Ovary (tissue), 9 donors: ENCODE results near the gene REEP3. TPM values are rescaled to one million over a fixed set of nuclear protein-coding genes. Genes with fewer than 3 reads are reported as not detected.

Source experiments
- DNase-seq, 5 donors: peaks; one replicate each; pipeline ENCODE4 v3.0.0-alpha.2; 2019 to 2020
- H3K27ac ChIP-seq, 2 donors: fragments of 200-600 bp; one replicate each; pipeline versions ENCODE4 v1.5.1 to v1.8.0; 2019 to 2022
- H3K27me3 ChIP-seq: fragments of 200-600 bp; one replicate; pipeline ENCODE4 v1.8.0; 2022
- H3K36me3 ChIP-seq: fragments of 200-600 bp; sonication (generic); one replicate; pipeline ENCODE4 v1.5.1; 2019
- H3K4me1 ChIP-seq: one replicate; pipeline ENCODE4 v1.8.1; 2013; ENCODE audit warnings: mild to moderate bottlenecking, moderate library complexity; ENCODE audit not compliant: insufficient read depth
- H3K4me3 ChIP-seq: fragments of 200-600 bp; sonication (generic); one replicate; pipeline ENCODE4 v1.5.1; 2017
- H3K9me3 ChIP-seq, 2 donors: fragments of 200-600 bp in 1 of 2; sonication (generic) in 1 of 2; one replicate each; pipeline versions ENCODE4 v1.5.1 to v1.8.1; 2013 to 2019; ENCODE audit warnings: mild to moderate bottlenecking in 1 of 2, moderate library complexity in 1 of 2
- EP300 ChIP-seq: sonication (generic); formaldehyde crosslinking; IDR thresholded peaks from one replicate; pipeline ENCODE4 v1.6.1; 2017; ENCODE audit warnings: antibody characterized with exemption
- POLR2A ChIP-seq: fragments of 450-650 bp; IDR thresholded peaks from one replicate; pipeline ENCODE4 v1.6.1; 2017; ENCODE audit warnings: antibody characterized with exemption, mild to moderate bottlenecking, moderate library complexity
- WGBS, 3 donors: extraction: QIAGEN DNeasy Blood & Tissue Kit in 1 of 3; methylation state at CpG; one replicate each; pipeline versions ENCODE4 v1.1.5 to v1.1.7; 2013 to 2017; 5-methylcytosine and 5-hydroxymethylcytosine counted together
- intact Hi-C, 4 donors: fragments of 100-400 bp; cut with DNase I; formaldehyde crosslinking; loops; one replicate each; pipeline versions ENCODE4 v1.11.0 to v1.15.1; 2022 to 2023
- polyA plus RNA-seq, 2 donors: library from polyadenylated mRNA; stranded (reverse); fragments of 200-250 nt in 1 of 2; fragments of 350-450 nt in 1 of 2; fragmentation: Illumina TruSeq in 1 of 2; extraction: RNeasy Lipid Tissue Mini Kit (QIAGEN cat#74804) in 1 of 2; gene quantifications; one replicate each; pipeline ENCODE4 v1.2.3, GENCODE V29; 2013 to 2014
- total RNA-seq, 7 donors: library from RNA; depleted of rRNA in 2 of 7; stranded (reverse); fragments of >200 nt in 2 of 7; fragmentation: NEBNext Ultra II Directional in 3 of 7; extraction: Animal tissue kit (Norgen Biotek cat#: 25700) in 3 of 7; gene quantifications; one replicate each; pipeline versions ENCODE4 v1.1.0 to v1.2.4, GENCODE V29; 2016 to 2023
- TF ChIP-seq, protein P1 (sequence below), 3 donors: fragments of 450-650 bp in 2 of 3; fragments of 200-600 bp in 1 of 3; IDR thresholded peaks; one replicate each; pipeline versions ENCODE4 v1.5.1 to v1.8.0; 2016 to 2022; ENCODE audit warnings: antibody characterized with exemption in 3 of 3, mild to moderate bottlenecking in 1 of 3
- donor health status: DM: no; HTN: no; CAD: no; lungs with moderate emphysema.
- donor health status: DM: no; HTN: no; CAD: no.
- donor health status: Bipolar disorder and iron deficiency.
- donor health status: DM: yes; HTN: yes; CAD: no.
- donor health status: DM: no; HTN: no; CAD: no.
- donor health status: DM: yes; HTN: yes; CAD: no.

Gene REEP3
- total and polyA plus RNA-seq, 9 donors = 9.3 to 30.5 (median 23.1) TPM

DNA sequence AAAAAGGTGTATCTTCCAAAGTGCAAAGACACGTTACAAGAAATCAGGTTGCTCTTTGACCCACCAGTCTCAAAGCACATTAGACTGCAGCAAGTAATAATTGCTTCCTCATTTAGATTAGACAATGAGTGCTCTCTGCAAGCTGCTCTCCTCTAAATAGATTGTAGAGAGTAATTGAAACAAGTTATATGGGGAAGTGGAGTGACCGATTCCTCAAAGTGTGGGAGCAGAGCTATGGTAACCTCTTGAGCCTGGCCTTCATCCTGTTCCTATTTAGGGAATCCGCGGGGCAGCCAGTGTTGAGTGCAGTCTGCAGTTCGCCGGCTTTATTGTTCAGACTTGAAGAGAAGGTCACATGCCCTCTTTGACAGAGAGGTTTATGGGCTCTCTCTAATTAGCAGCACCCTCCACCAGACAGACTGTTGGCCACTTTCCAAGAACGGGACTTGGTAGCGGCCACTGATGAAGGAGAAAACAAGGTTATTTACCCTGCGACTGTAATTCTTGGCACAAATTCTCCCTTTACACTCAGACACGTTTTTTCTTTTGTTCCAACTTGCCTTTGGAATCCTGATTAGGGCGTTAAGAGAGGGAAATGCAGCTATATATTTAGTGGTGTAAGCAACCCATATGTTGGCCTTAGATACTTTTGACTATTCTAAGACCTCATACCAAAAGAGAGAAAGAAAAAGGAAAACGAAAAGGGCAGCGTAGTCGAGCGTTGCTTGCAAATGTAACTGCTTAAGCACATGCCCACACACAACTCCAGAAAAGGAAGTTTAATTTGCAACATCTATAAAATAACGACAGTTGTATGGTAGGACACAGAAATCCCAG lies 107.5 kb downstream of the REEP3 start:
- no peaks in the 10 kb centered on the region for H3K27me3 ChIP-seq
- peak overlapping the region; percentile 57 for H3K4me3 ChIP-seq
- no peaks in the 10 kb centered on the region for H3K36me3 ChIP-seq
- TF ChIP-seq EP300 (no peak), POLR2A (no peak)
- TF ChIP-seq, protein P1, sequence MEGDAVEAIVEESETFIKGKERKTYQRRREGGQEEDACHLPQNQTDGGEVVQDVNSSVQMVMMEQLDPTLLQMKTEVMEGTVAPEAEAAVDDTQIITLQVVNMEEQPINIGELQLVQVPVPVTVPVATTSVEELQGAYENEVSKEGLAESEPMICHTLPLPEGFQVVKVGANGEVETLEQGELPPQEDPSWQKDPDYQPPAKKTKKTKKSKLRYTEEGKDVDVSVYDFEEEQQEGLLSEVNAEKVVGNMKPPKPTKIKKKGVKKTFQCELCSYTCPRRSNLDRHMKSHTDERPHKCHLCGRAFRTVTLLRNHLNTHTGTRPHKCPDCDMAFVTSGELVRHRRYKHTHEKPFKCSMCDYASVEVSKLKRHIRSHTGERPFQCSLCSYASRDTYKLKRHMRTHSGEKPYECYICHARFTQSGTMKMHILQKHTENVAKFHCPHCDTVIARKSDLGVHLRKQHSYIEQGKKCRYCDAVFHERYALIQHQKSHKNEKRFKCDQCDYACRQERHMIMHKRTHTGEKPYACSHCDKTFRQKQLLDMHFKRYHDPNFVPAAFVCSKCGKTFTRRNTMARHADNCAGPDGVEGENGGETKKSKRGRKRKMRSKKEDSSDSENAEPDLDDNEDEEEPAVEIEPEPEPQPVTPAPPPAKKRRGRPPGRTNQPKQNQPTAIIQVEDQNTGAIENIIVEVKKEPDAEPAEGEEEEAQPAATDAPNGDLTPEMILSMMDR (IDR thresholded peaks at IDR 0.05) = no peak
- peaks cover 7% of the 10 kb centered on the region for H3K4me1 ChIP-seq
- no peaks in the 10 kb centered on the region for H3K9me3 ChIP-seq
- WGBS, 3 donors = 1% methylated on average over 16 of the region's 16 CpGs
- DNase-seq = peak; percentile 35 to 55 (median 52)
- intact Hi-C loops = loop anchor here in 2 of 4 donors (2.0 to 10.0 kb wide), 3 partner anchors 108 to 414 kb away; partner anchors contain the start of genes JMJD1C (in 1 of the 2) and REEP3 (in 1 of the 2)
- peak overlapping the region; percentile 87 to 92 for H3K27ac ChIP-seq

DNA sequence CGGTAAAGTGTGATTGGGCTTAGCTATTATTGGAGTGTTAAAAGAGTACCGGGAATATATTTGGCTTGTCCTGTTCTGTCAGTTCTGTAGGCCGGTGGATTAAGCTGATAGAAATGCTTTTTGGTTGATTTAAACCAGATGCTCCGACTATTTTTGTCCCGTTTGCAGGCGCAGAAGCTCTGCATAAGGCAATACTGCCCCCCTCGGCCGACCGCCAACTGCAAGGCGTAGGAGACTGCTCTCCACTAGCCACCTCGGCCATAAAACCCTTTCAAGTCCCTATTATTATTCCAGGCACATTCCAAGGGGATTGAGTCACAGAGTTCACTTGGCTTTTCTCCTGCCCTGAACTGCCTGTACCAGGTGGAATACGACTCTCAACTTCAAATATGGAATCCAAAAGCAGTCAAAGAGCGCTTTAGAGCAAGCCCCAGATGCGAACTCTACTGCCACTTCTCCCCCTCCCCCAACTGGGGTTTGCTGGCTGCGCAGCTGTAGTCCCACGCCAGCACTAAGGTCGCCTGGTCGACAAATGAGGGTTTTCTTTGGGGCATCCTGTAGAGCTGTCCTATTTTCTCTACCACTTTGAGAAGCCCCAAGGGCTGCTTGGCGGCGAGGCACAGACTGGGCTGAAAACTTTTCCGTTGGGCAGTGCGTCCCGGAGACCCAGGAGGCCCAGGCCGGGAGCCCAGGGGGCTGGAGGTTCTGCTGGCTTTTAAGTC lies 108.3 kb downstream of the REEP3 start:
- Histone ChIP-seq H3K36me3 (no peaks in the 10 kb centered on the region), H3K27me3 (no peaks in the 10 kb centered on the region), H3K4me3 (peak overlapping the region; percentile 57), H3K27ac (peak overlapping the region; percentile 87 to 92), H3K9me3 (no peaks in the 10 kb centered on the region), H3K4me1 (peaks cover 7% of the 10 kb centered on the region)
- intact Hi-C loops = loop anchor here (2.0 to 10.0 kb wide), 8 partner anchors 73 to 465 kb away; partner anchors contain the start of genes REEP3 (in 2 of the 4) and JMJD1C (in 1 of the 4)
- DNase-seq = peak; percentile 93 to 97 (median 97)
- TF ChIP-seq EP300 = no peak
- TF ChIP-seq, protein P1 (IDR thresholded peaks at IDR 0.05) = peak; percentile 66 to 76 (median 70)
- WGBS, 3 donors = 0% methylated on average over 24 of the region's 24 CpGs

DNA sequence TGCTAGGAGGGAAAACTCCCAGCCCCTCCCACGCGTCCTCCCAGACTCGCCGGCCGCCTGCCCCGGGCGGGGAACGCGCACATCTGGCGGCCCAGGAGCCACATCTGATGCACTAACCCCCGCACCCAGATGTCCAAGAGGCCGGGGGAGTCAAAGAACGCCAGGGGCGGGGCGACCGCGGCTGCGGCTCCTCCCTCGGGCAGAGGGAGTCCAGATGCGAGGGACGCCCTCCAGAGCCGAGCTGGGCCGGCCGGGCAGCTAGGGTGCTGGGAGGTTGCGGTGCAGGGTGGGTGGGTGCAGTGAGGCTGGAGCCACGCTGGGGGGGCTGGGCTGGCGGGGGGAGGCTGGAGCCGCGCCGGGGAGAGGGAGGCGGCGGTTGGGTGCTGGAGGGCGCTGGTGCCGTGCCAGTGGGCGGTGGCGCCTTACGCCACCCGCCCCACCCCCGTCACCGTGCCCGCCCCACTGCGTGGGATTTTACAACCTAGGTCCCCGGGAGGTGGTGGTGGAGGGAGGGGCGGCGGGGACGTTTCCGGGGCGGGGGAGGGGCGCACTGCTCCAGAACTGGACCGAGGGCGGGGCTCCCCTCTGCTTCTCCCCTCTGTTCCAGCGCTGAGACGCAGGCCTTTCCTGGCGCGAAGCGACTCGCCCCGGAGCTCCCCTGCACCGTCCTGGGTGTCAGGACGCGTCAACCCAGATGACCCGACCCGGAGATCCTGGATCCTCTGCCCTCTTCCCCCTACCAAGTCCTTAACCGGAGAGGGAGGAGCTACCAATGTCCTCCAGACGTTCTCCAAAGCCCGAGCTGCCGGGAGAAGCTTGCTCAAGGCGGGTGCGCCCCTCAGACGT lies 109.1 kb downstream of the REEP3 start:
- intact Hi-C loops = loop anchor here (2.0 to 10.0 kb wide), 7 partner anchors 72 to 466 kb away; partner anchors contain the start of gene REEP3 (in 1 of the 4)
- DNase-seq = peak; percentile 92 to 97 (median 94)
- 0 to 1% (median 1%) methylated on average over 28 to 70 of the region's 70 CpGs for WGBS, 3 donors

DNA sequence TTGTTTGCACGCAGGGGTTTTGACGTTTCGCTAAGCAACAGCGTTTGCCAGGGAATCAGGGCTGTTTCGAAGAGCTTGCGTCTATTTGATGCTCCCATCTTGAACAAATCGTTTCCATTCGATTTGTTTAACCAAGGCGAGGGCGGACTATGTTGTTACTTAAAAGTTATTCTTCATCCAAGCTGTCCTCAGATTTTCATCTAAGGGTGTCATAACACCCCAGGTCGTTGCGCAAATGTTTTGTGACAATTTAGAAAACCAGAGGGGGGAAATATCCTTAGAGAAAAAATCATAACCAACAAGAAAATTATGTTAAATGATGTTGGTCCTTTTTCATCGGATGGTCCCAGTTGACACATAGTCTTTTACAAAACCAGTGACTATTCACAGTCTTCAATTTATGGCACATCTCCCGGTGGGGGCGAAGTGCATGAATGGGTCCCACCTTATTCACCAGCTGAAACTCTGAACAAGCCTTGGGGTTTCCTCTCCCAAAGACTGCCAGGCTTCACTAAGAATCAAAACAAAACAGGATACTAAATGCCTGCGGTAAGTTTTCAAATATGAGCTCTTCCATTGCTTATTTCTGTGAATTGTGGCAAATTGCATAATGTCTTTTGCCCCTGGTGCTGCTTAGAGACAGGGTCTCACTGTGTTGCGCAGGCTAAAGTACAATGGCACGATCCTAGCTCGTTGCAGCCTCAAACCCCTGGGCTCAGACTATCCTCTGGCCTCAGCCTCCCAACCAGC lies 109.9 kb downstream of the REEP3 start:
- no peak for TF ChIP-seq POLR2A
- TF ChIP-seq, protein P1 (IDR thresholded peaks at IDR 0.05) = no peak
- peak; percentile 47 for TF ChIP-seq EP300
- no peaks in the 10 kb centered on the region for H3K36me3 ChIP-seq
- H3K4me1 ChIP-seq = peaks cover 7% of the 10 kb centered on the region
- peak in 4 of 5 donors; percentile 15 to 41 (median 36) for DNase-seq
- peak overlapping the region; percentile 57 for H3K4me3 ChIP-seq
- no peaks in the 10 kb centered on the region for H3K27me3 ChIP-seq
- 19 to 22% (median 21%) methylated on average over 19 of the region's 19 CpGs for WGBS, 3 donors
- no peaks in the 10 kb centered on the region for H3K9me3 ChIP-seq
- intact Hi-C loops = loop anchor here (2.0 to 10.0 kb wide), 7 partner anchors 71 to 466 kb away; partner anchors contain the start of gene REEP3 (in 1 of the 4)
- peak overlapping the region; percentile 87 to 92 for H3K27ac ChIP-seq

More for the DNA sequence above, 109.1 kb downstream of the REEP3 start:
- H3K9me3 ChIP-seq = no peaks in the 10 kb centered on the region
- TF ChIP-seq POLR2A (peak; percentile 58), EP300 (no peak)
- peaks cover 7% of the 10 kb centered on the region for H3K4me1 ChIP-seq
- H3K4me3 ChIP-seq = peak overlapping the region; percentile 57
- H3K27me3 ChIP-seq = no peaks in the 10 kb centered on the region
- no peaks in the 10 kb centered on the region for H3K36me3 ChIP-seq
- peak overlapping the region; percentile 87 to 92 for H3K27ac ChIP-seq
